Ovary (tissue), 3 donors: ENCODE measurements around the gene IBA57.

ENCODE experiments used
- CTCF ChIP-seq, 3 donors: fragments of 450-650 bp in 2 of 3; fragments of 200-600 bp in 1 of 3; IDR thresholded peaks; one replicate each; pipeline versions ENCODE4 v1.5.1 to v1.8.0; 2016 to 2022; ENCODE audit warnings: antibody characterized with exemption in 3 of 3, mild to moderate bottlenecking in 1 of 3
- EP300 ChIP-seq: sonication (generic); formaldehyde crosslinking; IDR thresholded peaks from one replicate; pipeline ENCODE4 v1.6.1; 2017; ENCODE audit warnings: antibody characterized with exemption
- POLR2A ChIP-seq: fragments of 450-650 bp; IDR thresholded peaks from one replicate; pipeline ENCODE4 v1.6.1; 2017; ENCODE audit warnings: antibody characterized with exemption, mild to moderate bottlenecking, moderate library complexity
- donor health status: DM: no; HTN: no; CAD: no.

DNA sequence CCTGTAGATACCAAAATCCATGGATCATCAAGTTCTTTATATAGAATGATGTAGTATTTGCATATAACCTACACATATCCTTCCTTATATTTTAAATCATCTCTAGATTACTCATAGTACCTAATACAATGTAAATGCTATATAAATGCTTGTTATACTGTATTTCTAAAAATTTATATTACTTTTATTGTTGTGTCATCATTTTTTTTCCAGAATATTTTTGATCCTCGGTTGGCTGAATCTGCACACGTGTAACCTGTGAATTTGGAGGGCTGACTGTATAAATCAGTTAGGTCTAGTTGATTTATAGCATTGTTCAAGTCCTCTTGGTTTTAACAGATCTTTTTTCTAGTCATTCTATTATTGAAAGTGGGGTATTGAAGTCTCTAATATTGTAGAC lies 65.6 kb downstream of the IBA57 start:
- TF ChIP-seq POLR2A (no peak), CTCF (IDR thresholded peaks at IDR 0.05) (no peak), EP300 (no peak)
